ACC112 (cell line): ENCODE measurements around the gene OR4D5.

Experiments used
- H2AFZ ChIP-seq: fragments of 200-600 bp; sonication (generic); one replicate; pipeline ENCODE4 v1.6.0; 2017; ENCODE audit warnings: antibody characterized with exemption, low read length; ENCODE audit not compliant: unreplicated experiment
- H3K27ac ChIP-seq: fragments of 200-600 bp; sonication (generic); 2 replicates; pipeline ENCODE4 v1.5.1; 2014; ENCODE audit warnings: low read depth, mild to moderate bottlenecking, antibody characterized with exemption, low read length, moderate library complexity
- H3K27me3 ChIP-seq: fragments of 200-600 bp; sonication (generic); 2 replicates; pipeline ENCODE4 v1.6.1; 2014; ENCODE audit warnings: mild to moderate bottlenecking, antibody characterized with exemption, low read length, moderate library complexity, mixed read lengths; ENCODE audit not compliant: insufficient read depth
- H3K36me3 ChIP-seq: fragments of 200-600 bp; sonication (generic); 2 replicates; pipeline ENCODE4 v1.6.1; 2016; ENCODE audit warnings: mild to moderate bottlenecking, antibody characterized with exemption, low read length, moderate library complexity, mixed read lengths; ENCODE audit not compliant: insufficient read depth
- H3K4me1 ChIP-seq: fragments of 200-600 bp; sonication (generic); one replicate; pipeline ENCODE4 v1.6.1; 2016; ENCODE audit warnings: low read length, mixed read lengths; ENCODE audit not compliant: insufficient read depth, unreplicated experiment, control insufficient read depth
- H3K4me3 ChIP-seq: fragments of 200-600 bp; sonication (generic); 2 replicates; pipeline ENCODE4 v1.5.1; 2014; ENCODE audit warnings: mild to moderate bottlenecking, low read depth, low read length
- H3K79me2 ChIP-seq: fragments of 200-600 bp; sonication (generic); one replicate; pipeline ENCODE4 v1.6.0; 2016; ENCODE audit warnings: low read length; ENCODE audit not compliant: control insufficient read depth, unreplicated experiment, insufficient read depth

OR4D5 gene

GRCh38 chr11:123939317-123939716 is at the start of gene OR4D5:
TSS of gene OR4D5 (plus strand) at chr11:123939617. CDS start at chr11:123939617, 0 bp downstream.
- 0 out of 2 replicates have a peak, but pooled peaks cover 6% of the 10 kb centered on the region for H3K27me3 ChIP-seq
- no peak within 1 kb of the TSS for H2AFZ ChIP-seq
- H3K4me3 ChIP-seq: no peak within 1 kb of the TSS
- H3K4me1 ChIP-seq: no peaks in the 10 kb centered on the region
- H3K79me2 ChIP-seq: no peaks in the 10 kb centered on the region
- H3K27ac ChIP-seq: no peak within 1 kb of the TSS
- H3K36me3 ChIP-seq: no peaks in the 10 kb centered on the region

GRCh38 chr11:123892031-123892430 is 47.4 kb upstream of the OR4D5 start:
- H3K79me2 ChIP-seq: no peaks in the 10 kb centered on the region
- no peak overlapping the region for H3K27ac ChIP-seq
- H3K4me1 ChIP-seq: no peaks in the 10 kb centered on the region
- H3K36me3 ChIP-seq: no peaks in the 10 kb centered on the region
- H2AFZ ChIP-seq: no peak overlapping the region
- H3K4me3 ChIP-seq: no peak overlapping the region
- peaks cover 16% of the 10 kb centered on the region; the same call in 1 of the 2 replicates for H3K27me3 ChIP-seq

DNA sequence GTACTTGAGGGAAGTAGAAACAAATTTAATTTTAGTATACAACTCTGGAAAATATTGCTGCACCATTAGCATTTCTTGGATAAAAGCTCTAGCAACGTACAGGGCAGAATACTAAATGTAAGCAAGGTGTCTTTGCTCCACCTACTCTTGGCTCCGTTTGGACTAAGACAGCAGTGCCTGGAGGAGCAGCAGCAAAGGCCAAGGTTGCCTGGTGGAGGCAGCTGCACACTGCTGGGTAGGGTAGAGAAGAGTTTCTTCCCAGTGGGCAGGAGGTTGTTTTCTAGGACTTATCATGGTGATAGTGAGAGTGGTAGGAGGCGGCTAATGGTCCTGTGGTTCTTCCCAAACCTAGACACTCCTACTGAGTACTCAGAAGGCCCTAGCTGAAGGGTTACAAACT is 39.6 kb upstream of the OR4D5 start:
- no peak overlapping the region for H3K27ac ChIP-seq
- H2AFZ ChIP-seq: no peak overlapping the region
- no peak overlapping the region for H3K4me3 ChIP-seq
- no peaks in the 10 kb centered on the region for H3K79me2 ChIP-seq
- no peaks in the 10 kb centered on the region for H3K4me1 ChIP-seq
- no peaks in the 10 kb centered on the region for H3K36me3 ChIP-seq
- peaks cover 6% of the 10 kb centered on the region for H3K27me3 ChIP-seq

DNA sequence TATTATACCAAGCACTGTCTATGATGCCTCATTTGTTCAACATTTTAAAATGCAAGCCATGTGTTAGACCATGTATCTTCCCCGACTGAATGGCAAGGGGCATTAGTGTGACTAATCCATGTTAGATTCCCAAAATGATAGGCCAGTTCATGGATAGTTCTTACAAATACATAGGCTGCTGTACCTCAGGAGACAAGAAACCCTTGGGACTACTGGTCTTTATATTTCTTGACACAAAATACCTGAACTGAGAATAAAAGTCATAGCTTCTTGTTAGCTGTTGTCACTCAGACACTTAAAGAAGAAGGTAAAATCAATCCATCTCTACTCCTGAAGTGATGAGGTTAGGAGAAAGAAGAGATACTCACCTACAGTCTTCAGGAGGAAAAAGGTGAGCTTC is 37.5 kb upstream of the OR4D5 start, which contains the start of gene OR8D4:
OR8D4 (plus strand) TSS at position 301 of the 400 bp plus-strand sequence. CDS start 4,265 bp downstream, outside the sequence.
- no peak within 1 kb of the TSS for H2AFZ ChIP-seq
- H3K36me3 ChIP-seq: no peaks in the 10 kb centered on the region
- no peaks in the 10 kb centered on the region for H3K4me1 ChIP-seq
- peaks cover 11% of the 10 kb centered on the region for H3K27me3 ChIP-seq
- H3K27ac ChIP-seq: no peak within 1 kb of the TSS
- H3K4me3 ChIP-seq: no peak within 1 kb of the TSS
- no peaks in the 10 kb centered on the region for H3K79me2 ChIP-seq

DNA sequence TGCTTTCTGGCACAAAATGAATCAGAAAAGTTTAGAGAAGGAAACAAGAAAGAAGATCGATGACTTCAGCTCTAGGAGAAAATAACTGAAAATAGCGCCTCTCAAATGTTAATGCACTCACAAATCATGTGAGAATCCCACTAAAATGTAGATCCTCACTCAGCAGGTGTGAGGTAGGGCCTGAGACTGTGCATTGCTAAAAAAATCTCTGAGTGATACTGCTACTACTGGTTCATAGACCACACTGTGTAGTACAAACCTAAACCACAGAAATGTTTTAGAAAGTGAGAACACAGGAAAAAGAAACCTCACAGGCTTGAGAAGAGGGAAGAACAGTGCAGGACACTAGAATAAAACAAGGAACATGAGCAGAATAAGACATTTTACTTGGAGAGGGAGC is 35.5 kb upstream of the OR4D5 start:
- H3K4me3 ChIP-seq: no peak overlapping the region
- peaks cover 11% of the 10 kb centered on the region for H3K27me3 ChIP-seq
- H3K4me1 ChIP-seq: no peaks in the 10 kb centered on the region
- no peak overlapping the region for H2AFZ ChIP-seq
- H3K36me3 ChIP-seq: no peaks in the 10 kb centered on the region
- H3K79me2 ChIP-seq: no peaks in the 10 kb centered on the region
- H3K27ac ChIP-seq: no peak overlapping the region

GRCh38 chr11:123904932-123905331 is 34.5 kb upstream of the OR4D5 start:
- no peaks in the 10 kb centered on the region for H3K79me2 ChIP-seq
- no peaks in the 10 kb centered on the region for H3K4me1 ChIP-seq
- H3K36me3 ChIP-seq: no peaks in the 10 kb centered on the region
- H2AFZ ChIP-seq: no peak overlapping the region
- H3K27me3 ChIP-seq: peaks cover 11% of the 10 kb centered on the region
- H3K4me3 ChIP-seq: no peak overlapping the region
- no peak overlapping the region for H3K27ac ChIP-seq

- no peaks in the 10 kb centered on the region for H3K79me2 ChIP-seq
- no peaks in the 10 kb centered on the region for H3K4me1 ChIP-seq
- H3K27ac ChIP-seq: no peak overlapping the region
- H3K4me3 ChIP-seq: no peak overlapping the region
- H3K27me3 ChIP-seq: peaks cover 11% of the 10 kb centered on the region
- no peaks in the 10 kb centered on the region for H3K36me3 ChIP-seq
- no peak overlapping the region for H2AFZ ChIP-seq
Measured at GRCh38 chr11:123905826-123906225, 33.6 kb upstream of the OR4D5 start.

DNA sequence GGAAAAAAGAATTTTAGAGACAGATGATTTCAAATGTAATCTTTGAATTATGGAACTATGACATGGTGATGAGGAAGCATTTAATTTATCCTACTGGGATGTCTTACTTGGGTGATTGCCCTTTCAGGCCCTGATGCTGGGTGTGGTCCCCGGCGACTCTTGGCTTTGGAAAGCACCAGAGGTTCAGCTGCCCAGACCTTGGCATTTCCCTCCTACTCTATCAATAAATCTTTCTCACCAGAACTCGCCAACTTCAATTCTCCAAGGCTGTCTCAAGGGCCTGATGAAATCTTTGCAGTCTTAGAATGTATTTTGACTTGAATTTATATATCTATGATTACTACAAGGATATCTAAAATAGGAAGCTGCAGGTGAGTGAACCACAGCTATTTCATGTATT is 18.5 kb upstream of the OR4D5 start:
- H3K4me3 ChIP-seq: no peak overlapping the region
- no peaks in the 10 kb centered on the region for H3K4me1 ChIP-seq

DNA sequence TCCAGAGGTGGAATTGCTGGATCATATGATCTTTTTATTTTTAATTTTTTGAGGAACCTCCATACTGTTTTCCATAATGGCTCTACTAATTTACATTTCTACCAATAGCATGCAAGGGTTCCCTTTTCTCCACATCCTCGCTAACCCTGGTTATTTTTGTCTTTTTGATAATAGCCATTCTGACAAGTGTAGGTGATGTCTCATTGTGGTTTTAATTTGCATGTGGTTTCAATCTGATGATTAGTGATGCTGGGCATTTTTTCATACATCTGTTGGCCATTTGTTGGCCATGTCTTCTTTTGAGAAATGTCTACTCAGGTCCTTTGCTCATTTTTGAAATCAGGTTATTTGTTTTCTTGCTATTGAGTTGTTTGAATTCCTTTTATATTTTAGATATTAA is 15.4 kb upstream of the OR4D5 start:
- no peaks in the 10 kb centered on the region for H3K27me3 ChIP-seq
- no peaks in the 10 kb centered on the region for H3K79me2 ChIP-seq
- no peak overlapping the region for H3K4me3 ChIP-seq
- H3K27ac ChIP-seq: no peak overlapping the region
- H2AFZ ChIP-seq: no peak overlapping the region
- no peaks in the 10 kb centered on the region for H3K4me1 ChIP-seq
- no peaks in the 10 kb centered on the region for H3K36me3 ChIP-seq

More for the DNA sequence above, 18.5 kb upstream of the OR4D5 start:
- no peak overlapping the region for H3K27ac ChIP-seq
- H3K27me3 ChIP-seq: peaks cover 6% of the 10 kb centered on the region; the same call in 1 of the 2 replicates
- no peaks in the 10 kb centered on the region for H3K36me3 ChIP-seq
- H2AFZ ChIP-seq: no peak overlapping the region
- no peaks in the 10 kb centered on the region for H3K79me2 ChIP-seq

GRCh38 chr11:123942413-123942812 is 3.0 kb downstream of the OR4D5 start:
- no peaks in the 10 kb centered on the region for H3K79me2 ChIP-seq
- H3K36me3 ChIP-seq: no peaks in the 10 kb centered on the region
- no peak overlapping the region for H2AFZ ChIP-seq
- no peaks in the 10 kb centered on the region for H3K4me1 ChIP-seq
- peaks cover 11% of the 10 kb centered on the region; the same call in 1 of the 2 replicates for H3K27me3 ChIP-seq
- H3K27ac ChIP-seq: no peak overlapping the region
- H3K4me3 ChIP-seq: no peak overlapping the region

DNA sequence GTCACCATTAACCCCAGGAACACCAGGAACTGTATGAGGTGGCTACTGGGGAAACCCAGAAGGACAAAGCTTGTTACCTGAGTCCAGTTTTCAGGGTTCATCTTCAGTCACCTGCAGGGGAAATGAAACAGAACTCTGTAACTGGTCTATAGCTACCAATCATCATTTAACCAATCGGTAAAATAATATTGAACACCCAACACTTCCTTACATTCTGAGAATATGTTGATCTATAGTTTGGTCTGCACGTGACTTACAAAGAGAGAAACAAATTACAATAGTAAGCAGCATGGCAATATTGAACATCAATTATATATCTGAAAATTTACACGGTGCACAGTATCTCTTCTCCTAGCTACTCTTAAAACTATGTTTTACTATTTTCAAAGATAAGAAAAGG is 4.3 kb downstream of the OR4D5 start, which contains the start of gene OR6T1:
OR6T1 (minus strand) TSS at position 101 of the 400 bp plus-strand sequence; CDS start at position 101, 0 bp downstream.
- Histone ChIP-seq H3K79me2 (no peaks in the 10 kb centered on the region), H3K36me3 (no peaks in the 10 kb centered on the region), H3K4me3 (no peak within 1 kb of the TSS), H3K27me3 (peaks cover 16% of the 10 kb centered on the region; the same call in 1 of the 2 replicates), H3K27ac (no peak within 1 kb of the TSS), H3K4me1 (no peaks in the 10 kb centered on the region), H2AFZ (no peak within 1 kb of the TSS)
